GM12891 (cell line): ENCODE data around the gene MMP8.

Experiments used
- POLR2A ChIP-seq: IDR thresholded peaks from 2 replicates; pipeline ENCODE4 v1.6.1; 2011; ENCODE audit warnings: low read depth, low read length, control low read depth
- TAF1 ChIP-seq: IDR thresholded peaks from 2 replicates; pipeline ENCODE4 v1.6.1; 2011; ENCODE audit warnings: low read depth, low read length, control low read depth

DNA sequence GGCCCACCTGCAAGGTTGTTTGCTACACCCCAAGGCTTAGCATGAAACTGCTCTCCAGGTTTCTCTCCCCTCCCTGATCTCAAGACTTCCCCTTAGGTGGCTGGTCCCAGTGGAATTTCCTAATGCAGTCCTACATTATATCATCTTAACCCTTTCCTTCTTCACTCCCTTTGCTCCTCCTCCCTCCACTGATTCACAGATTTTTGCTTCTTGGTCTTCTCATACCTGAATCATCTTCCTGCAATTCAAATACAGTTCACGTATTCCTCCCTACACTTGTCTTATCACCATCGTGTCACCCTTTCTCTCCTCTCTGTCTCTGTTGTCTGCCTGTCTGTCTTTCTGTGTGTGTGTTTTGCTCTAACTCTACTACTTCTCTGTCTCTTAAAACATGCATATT lies 38.7 kb upstream of the MMP8 start:
- no peak for TF ChIP-seq POLR2A
- TF ChIP-seq TAF1, result no peak
